ENCODE measurements around the gene ASPRV1.

ASPRV1 gene

DNA sequence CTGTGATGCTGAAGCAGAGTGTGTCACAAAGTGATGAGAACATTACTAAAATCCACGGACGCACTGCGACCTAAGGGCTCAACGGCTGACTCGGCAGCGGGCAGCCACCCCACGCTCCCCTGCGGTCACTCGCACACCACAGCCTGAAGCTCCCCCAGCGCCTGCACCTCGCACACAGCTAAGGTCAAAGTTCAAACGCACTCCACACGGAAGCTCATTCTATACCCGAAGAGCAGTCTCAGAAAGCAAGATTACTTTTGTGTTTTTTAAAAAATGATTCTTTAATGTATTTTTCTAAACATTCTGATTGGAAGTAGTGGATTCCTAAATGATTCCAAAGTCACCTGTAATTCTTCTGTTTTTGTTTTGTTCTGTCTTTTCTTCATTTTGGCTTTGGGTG is 21.7 kb downstream of the ASPRV1 start:
- no peak for DNase-seq (ENCODE audit: low spot score)

DNA sequence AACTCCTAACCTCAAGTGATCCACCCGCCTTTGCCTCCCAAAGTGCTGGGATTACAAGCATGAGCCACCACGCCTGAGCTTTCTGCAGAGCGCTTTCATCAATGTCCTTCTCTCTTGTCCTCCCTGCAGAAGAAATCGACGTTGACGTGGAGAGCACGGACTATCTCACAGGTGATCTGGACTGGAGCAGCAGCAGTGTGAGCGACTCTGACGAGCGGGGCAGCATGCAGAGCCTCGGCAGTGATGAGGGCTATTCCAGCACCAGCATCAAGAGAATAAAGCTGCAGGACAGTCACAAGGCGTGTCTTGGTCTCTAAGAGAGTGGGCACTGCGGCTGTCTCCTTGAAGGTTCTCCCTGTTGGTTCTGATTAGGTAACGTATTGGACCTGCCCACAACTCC is 23.5 kb downstream of the ASPRV1 start:
- DNase-seq (ENCODE audit: low spot score): no peak

DNA sequence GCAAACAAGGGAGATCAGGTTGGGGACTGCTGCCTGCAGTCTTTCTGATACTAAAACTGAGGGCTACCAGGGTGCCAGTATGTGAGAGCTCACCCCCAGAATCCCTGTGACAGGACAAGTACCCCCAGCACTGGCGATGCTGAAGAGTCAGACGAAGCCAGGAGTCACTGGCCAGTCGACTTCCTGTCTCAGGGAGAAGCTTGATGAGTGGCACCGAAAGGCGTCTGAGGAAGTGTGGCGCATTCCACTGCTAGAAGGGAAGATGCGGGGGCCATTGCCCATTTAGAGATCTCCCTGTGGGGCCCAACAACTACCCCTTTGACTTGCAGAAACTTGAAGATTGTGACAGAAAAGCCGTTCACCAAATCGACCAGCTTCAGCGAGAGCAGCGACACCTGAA is 24.5 kb downstream of the ASPRV1 start:
- DNase-seq (ENCODE audit: low spot score): no peak

DNA sequence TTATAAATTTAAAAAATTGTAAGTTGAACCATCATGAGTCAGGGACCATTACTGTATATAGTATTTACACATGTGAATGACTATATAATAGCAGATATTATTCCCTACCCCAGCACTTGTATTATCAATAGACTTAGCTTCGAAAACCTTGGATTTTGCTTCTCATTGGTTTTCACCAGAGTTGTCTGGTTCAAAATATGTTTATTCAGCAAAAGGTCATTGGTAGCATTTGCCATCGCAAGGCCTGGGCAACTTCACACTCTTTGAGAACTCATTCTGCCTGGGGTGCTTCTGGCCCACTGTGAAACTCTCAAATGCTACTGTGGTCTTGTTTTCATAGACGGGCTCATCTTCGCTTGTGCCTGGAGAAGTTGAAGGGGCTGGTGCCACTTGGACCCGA is 26.4 kb downstream of the ASPRV1 start:
- no peak for DNase-seq (ENCODE audit: low spot score)

DNA sequence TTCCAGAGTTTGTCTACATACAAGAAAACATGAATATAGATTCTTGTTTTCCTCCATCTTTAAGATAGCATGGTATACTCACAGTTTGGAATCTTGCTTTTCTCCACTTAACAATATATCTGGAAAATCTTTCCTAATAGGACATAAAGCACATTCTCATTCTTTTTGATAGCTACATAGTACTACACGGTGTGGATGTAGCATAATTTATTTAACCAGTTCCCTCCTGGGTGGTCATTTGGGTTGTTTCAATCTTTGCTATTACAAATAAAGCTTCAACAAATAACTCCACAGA is 26.9 kb downstream of the ASPRV1 start:
- no peak for DNase-seq (ENCODE audit: low spot score)

DNA sequence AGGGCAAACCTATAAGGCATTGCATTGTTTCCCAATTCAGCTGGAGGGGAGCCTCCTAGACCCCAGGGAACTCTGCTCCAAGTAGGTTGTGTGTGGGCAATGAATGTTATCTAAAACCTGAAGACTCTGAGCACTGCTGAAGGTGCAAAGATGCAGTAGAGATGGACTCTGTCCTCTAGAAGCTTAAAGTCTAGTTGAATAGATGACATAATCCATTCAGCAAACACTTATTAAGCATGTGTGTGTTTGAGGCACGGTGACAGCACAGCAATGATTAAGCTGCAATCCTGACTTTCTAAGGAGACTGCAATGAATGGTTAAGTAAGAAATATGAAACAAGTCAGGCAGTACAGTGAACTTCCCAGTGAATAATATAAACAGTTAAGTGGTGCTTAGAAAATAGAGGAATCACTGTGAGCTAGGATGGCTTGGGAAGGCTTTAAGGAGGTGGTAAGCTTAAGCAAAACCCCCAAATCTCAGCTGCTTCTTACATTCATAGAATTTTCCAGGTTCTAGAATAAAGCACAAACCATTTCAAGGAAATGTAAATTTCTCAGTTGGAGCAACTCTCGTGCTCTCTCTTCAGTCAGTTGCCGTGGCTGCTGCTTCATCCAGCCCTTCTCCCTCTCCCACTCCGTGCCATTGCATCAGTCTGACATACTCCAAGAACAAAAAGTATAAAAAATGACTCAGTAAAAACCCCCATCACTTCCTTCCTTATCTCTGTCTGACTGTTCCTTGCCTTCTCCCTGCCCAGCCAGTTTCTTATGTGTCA is 27.4 kb downstream of the ASPRV1 start:
- DNase-seq (ENCODE audit: low spot score): peak; percentile 88

DNA sequence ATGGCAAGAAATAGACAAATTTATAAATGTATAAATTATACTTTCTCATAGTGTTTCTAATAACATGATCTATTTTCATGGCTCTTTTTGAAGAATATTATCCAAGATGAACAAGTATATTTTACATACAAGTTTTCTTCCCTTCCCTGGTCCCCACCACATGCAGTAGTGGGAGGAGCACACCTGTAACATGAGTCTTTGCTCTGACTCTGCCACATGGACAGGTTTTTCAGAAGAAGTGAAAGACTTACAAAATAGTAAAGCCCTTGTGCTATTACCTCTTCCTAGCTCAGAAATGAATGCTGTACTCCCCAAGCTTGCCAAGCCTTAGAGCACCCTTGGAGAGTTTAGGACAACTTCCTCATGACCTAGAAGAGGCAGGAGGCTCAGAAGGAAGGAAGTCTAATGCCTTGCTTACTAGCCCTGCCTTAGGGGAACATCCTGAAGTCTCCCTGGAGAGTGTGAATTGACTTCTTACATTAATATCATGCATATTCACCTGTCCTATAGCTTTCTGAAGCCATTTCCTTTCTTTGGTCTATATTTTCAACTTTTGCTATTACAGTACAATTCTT is 28.1 kb downstream of the ASPRV1 start:
- DNase-seq (ENCODE audit: low spot score): no peak

DNA sequence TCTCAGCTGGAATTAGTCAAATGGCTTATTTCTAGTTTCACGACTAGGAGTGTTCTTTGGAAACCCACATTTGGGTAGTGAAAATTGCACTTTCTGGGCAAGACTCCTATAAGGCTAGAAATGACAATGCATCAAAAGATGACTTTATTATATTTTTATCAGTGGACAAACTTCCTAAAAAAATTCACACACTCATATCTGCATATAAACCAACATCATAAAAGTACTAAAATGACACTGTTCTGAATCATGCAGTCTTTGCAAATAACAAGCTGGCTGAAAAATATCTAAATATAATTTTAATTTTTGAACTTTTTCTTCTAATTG is 28.9 kb downstream of the ASPRV1 start:
- DNase-seq (ENCODE audit: low spot score): no peak

DNA sequence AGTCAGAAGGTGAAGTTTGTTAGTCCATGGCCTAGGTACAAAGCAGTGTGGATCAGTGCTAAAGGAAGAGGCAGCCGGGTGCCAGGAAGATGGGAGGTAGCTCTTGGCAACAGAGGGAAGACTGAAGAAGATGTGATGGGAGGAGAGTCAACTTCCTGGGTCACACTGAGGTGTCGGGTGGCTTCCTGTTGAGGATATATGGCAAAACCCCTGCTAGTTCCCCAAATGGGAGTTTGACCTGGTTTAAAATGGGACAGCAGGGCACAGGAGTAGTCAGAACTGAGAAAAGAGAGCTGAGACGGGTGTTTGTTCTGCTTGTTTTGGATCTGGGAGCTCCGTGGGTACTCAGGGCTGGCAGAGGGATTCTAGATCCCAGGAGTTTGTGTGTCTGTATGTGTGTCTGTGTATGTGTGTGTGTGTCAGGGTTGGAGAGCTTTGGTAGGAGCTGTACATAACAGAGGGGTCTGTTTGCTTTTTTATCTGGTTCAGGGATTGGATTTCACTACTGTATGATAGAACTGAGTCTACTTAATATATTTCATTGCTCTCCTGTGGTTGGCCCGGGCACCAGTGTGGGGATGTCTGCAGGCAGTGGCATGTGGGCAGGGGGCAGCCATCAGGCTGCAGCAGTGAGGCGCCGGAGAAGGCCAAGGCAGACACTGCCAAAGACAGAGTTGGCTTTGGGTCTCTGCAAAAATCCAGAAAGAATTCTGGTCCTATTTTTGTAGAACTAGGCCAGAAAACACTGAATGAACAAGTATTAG is 29.4 kb downstream of the ASPRV1 start:
- no peak for DNase-seq (ENCODE audit: low spot score)

DNA sequence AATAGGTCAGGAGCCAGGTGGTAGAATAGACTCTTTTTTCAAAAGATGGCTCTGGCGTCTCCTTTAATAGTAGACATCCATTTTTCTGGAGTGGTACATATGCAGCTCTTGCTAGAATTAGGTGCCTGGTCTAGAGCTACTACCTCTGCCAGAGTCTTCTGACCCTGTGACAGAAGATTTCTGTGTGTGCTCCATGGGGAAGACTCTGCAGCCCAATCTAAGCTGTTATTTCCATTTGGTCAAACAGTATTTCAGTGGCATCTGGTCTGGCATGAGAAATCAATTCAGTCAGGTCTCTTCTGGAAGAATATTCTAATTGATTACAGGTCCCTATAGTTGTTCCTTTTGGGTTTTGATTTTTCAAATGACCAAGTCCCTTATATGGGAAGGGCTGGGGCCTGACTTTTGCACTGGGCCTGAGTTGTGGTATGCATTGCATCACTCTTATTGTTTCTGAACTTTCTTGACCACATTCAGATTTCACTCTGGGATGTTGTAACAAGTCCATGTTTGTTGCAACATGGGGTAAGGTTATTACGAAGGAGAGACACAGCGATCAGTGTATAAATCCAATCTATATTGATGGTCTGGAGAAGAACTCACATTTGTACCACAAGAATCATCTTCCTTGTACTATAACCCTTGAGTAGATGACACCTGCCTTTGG is 34.4 kb downstream of the ASPRV1 start:
- peak; percentile 54 for DNase-seq (ENCODE audit: low spot score)

DNA sequence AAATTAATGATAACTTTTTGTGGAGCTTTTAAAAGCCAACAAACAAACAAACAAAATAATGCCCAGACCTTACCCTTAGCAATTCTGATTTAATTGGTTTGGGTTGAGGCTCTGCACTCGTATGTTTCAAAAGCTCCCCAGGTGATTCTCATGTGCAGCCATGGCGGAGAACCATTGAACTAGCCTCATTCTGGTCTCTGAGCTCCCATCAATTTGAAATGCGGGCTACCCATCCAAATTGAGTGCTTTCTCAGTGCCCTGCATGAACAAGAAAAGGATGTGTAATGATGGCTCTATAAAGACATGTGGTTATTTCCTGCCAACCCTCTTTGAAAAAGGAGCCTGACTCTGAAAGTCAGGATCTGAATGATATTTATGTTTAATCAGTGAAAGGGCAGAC is 38.3 kb downstream of the ASPRV1 start:
- DNase-seq (ENCODE audit: low spot score): no peak

DNA sequence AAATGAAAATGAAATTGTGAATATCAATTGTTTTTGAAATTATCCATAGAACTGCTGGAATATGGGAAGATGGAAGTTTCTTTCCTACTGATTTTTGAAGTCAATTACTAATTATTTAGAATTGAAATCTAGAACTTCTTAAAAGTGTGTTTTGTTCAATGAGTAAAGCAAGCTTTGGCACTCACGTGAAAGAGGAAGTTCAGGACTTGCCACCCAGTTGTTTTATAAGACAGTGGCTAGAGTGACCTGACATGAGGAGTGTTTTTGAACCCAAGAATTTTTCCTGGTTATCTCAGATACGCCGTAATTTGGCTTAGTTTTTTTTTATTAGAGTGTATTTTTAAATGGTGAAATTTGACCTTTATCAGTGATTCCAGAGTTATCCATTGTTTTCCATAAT is 43.0 kb downstream of the ASPRV1 start:
- DNase-seq (ENCODE audit: low spot score): no peak

DNA sequence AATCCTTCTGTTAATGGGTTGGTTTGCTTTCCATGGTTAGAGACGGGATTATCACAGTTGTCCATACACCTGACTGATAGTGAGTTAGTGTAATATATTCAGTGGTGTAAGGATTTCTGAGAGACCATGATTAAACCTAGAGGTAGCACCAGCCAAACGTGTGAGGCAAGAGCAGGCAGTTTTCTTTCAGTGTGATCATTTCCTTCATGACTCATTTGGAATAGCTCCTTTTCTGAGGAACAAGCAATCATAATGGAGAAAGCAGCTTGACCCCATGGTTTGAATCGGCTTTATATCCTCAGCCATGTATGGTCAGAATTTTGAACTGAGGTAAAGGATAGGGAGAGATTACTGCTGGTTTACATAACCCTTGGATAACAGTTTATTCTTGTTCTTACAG is 43.6 kb downstream of the ASPRV1 start:
- peak; percentile 81 for DNase-seq (ENCODE audit: low spot score)

DNA sequence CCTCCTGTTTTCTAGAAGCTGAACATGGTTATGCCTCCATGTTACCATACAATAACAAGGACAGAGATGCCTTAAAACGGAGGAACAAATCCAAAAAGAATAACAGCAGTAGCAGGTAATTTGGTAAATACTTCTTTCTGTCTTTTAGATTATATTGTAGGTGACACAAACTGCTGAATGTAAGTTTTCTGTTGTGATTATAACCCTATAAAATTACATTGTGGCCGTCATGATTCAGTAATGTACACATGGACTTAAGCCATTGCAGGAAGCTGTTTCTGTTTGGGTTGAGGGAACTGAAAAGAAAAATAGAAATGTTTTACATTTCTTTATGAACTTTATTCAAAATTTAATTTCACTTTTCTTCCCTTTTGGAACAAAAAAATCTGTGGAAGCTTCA is 45.3 kb downstream of the ASPRV1 start:
- DNase-seq (ENCODE audit: low spot score): no peak

DNA sequence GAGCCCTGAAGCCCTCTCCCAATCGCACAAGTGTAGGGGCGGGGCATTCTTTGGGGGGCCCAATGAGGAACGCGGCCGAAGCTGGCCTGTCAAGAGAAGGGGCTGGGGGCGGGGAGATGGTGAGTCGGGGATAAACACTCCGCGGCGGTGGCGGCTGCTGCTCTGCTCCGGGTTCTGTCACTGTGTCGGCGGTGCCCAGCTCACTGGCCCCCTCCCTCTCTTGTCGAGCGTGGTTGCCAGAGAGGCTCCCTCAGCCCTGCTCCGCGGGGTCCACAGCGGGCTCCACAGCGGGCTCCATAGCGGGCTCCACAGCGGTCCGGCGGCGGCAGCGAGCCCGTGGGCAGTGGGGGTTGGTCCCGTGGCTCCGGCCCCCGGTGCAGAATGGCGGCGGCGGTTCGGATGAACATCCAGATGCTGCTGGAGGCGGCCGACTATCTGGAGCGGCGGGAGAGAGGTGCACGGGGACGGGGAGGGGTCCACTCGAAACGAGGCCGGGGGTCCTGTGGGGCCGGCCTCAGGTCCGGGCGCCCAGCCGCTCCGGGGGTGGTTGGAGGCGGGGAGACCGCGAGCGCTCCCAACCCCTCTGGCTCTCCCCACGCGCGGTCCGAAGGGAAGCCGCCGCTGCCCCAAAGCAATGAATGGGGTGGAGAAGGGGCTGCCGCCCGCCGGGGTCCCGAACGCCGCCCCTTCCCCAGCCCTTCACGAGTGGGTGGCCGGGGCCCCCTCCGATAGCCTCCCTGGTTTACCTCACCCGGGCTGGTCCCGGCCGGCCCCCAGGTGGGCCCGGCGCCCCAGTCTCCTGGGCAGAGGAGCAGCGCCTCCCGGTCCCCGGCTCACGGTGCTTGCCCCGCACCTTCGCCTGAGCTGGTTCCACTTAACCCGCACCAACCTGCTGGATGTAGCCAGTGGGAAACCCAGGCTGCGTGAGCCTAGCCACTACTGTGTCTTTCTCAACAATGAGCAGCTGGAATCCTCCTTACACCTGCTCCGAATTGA is 46.2 kb downstream of the ASPRV1 start, which contains the start of gene MXD1:
Gene MXD1, plus strand, starts transcription at position 160 of the 996 bp plus-strand sequence. Its CDS starts 222 bp downstream, at position 382.
- peak; percentile 26 for DNase-seq (ENCODE audit: low spot score)

DNA sequence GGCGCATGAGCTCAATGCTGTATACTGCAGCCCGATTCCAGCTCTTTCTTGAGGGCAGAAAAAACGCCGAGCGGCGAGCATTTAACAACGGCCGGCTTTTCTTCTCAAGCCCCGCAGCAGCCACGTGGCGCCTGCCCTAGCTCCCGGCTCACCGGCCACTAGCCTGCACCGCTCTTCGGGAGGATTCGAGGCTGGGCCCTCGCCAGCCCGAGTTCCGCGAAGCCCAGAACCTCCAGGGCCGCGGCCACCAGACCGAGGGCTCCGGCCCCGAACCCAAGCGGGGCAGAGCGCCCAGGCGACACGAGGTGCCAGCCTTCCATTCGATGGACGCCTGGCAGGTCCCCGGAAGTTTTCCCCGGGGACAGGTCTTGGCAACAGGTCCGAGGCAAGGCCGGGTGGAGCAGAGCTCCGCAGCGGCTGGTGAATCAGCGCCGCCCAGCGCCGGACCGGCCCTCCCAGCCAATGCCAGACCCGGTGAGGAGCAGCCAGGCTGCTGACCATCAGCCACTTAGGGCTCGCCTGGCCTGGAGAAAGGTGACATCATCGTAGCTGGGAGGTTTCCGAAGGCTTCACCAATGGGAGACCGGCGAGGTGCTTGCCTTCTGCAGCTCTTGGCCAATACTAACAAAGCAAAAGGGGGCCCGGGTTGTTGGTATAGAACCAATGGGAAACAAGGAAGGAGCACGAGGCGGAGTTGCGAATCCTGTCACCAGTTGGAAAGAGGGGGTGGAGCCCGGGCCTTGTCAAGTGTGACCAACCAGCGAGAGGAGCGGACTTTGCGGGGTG is 47.1 kb downstream of the ASPRV1 start:
- peak; percentile 98 for DNase-seq (ENCODE audit: low spot score)

DNA sequence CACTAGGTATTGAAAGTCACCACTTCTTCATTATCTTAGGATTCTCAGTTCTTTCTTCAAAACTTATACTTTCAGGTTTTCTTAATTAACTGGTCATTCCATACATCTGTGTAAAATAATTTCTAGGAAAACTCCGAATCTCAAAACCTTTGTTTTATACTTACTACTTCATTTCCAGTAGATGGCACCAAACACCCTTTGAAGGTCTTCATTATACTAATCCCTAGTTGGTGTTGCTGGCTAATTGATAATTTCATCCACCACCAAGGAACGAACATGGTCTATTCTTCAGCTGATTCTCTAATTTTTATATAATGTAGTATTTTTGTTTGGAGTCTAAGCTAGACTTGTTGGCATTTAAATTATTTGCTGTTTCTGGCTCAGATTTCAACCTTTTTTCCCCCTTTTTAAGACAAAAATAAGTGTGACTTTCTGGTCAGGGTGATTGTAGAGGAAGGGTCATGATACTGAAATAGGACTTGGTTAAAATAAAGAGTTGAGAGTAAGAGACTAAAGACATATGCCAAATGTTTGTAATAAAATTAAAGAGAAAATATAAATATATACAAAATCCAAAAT is 49.4 kb downstream of the ASPRV1 start:
- peak; percentile 62 for DNase-seq (ENCODE audit: low spot score)
